GM12891 (cell line): Measurements from ENCODE around the gene POC1A.
"Not testable (repeated sequence)": the region's sequence is repeated elsewhere in the genome, so short reads cannot be mapped to it uniquely, and the experiment has no call there.

Experiments
- DNase-seq: peaks from one replicate; pipeline ENCODE4 v3.0.0; 2011; ENCODE audit warnings: low spot score; ENCODE audit not compliant: insufficient read length
- FAIRE-seq: peaks from 2 replicates; lab custom pipeline; 2011; peaks lifted over from hg19 to GRCh38; lab: Jason Lieb, UNC
- PAX5 ChIP-seq: IDR thresholded peaks from 2 replicates; pipeline ENCODE4 v1.6.1; 2011; ENCODE audit warnings: low read length, moderate library complexity, mild to moderate bottlenecking; ENCODE audit not compliant: insufficient read depth, severe bottlenecking
- POLR2A ChIP-seq: IDR thresholded peaks from 2 replicates; pipeline ENCODE4 v1.6.1; 2011; ENCODE audit warnings: low read depth, low read length, control low read depth
- POLR2AphosphoS5 ChIP-seq: IDR thresholded peaks from 2 replicates; pipeline ENCODE4 v1.6.1; 2011; ENCODE audit warnings: low read depth, low read length, control low read depth
- POU2F2 ChIP-seq: IDR thresholded peaks from 2 replicates; pipeline ENCODE4 v1.6.1; 2011; ENCODE audit warnings: low read depth, mild to moderate bottlenecking, control low read depth, low read length, moderate library complexity
- SPI1 ChIP-seq: IDR thresholded peaks from 2 replicates; pipeline ENCODE4 v1.6.1; 2011; ENCODE audit warnings: low read depth, low read length, control low read depth
- TAF1 ChIP-seq: IDR thresholded peaks from 2 replicates; pipeline ENCODE4 v1.6.1; 2011; ENCODE audit warnings: low read depth, low read length, control low read depth

POC1A gene

GRCh38 chr3:52153389-52154096 is 680 bp downstream of the POC1A start:
- FAIRE-seq (peak; percentile 5), DNase-seq (no peak)
- TF ChIP-seq PAX5 (no peak), POU2F2 (no peak), POLR2AphosphoS5 (no peak), TAF1 (no peak), POLR2A (no peak), SPI1 (no peak)

- DNase-seq, FAIRE-seq: not testable (repeated sequence)
Observed at GRCh38 chr3:52151991-52152390, 2.2 kb downstream of the POC1A start.

GRCh38 chr3:52150860-52151259 is 3.4 kb downstream of the POC1A start:
- FAIRE-seq, result no peak
- no peak for TF ChIP-seq POU2F2
- no peak for TF ChIP-seq POLR2A
- TF ChIP-seq SPI1, result no peak
- no peak for TF ChIP-seq PAX5
- no peak for TF ChIP-seq POLR2AphosphoS5
- TF ChIP-seq TAF1, result no peak
- no peak for DNase-seq

GRCh38 chr3:52150357-52150756 is 3.9 kb downstream of the POC1A start:
- no peak for DNase-seq
- FAIRE-seq, result peak; percentile 13

GRCh38 chr3:52149726-52150125 is 4.5 kb downstream of the POC1A start:
- FAIRE-seq (no peak), DNase-seq (no peak)
- TF ChIP-seq POLR2AphosphoS5 (no peak), SPI1 (no peak), POLR2A (no peak), TAF1 (no peak), POU2F2 (no peak), PAX5 (no peak)

More at GRCh38 chr3:52150357-52150756, 3.9 kb downstream of the POC1A start:
- TF ChIP-seq POLR2AphosphoS5, result no peak
- no peak for TF ChIP-seq SPI1
- no peak for TF ChIP-seq POLR2A
- TF ChIP-seq PAX5, result no peak
- TF ChIP-seq POU2F2, result no peak
- TF ChIP-seq TAF1, result no peak

GRCh38 chr3:52149021-52149420 is 5.2 kb downstream of the POC1A start:
- FAIRE-seq, result no peak
- DNase-seq, result no peak

GRCh38 chr3:52147804-52148203 is 6.4 kb downstream of the POC1A start:
- no peak for TF ChIP-seq POLR2AphosphoS5
- TF ChIP-seq POLR2A, result no peak
- no peak for TF ChIP-seq TAF1
- no peak for TF ChIP-seq POU2F2
- no peak for TF ChIP-seq PAX5
- no peak for TF ChIP-seq SPI1
- DNase-seq, result no peak
- FAIRE-seq, result no peak

More at GRCh38 chr3:52149021-52149420, 5.2 kb downstream of the POC1A start:
- TF ChIP-seq PAX5 (no peak), TAF1 (no peak), SPI1 (no peak), POLR2A (no peak), POLR2AphosphoS5 (no peak)

GRCh38 chr3:52146811-52147210 is 7.4 kb downstream of the POC1A start:
- FAIRE-seq (no peak), DNase-seq (no peak)
- no peak for TF ChIP-seq TAF1
- no peak for TF ChIP-seq POU2F2
- no peak for TF ChIP-seq POLR2AphosphoS5
- no peak for TF ChIP-seq SPI1
- TF ChIP-seq PAX5, result no peak
- TF ChIP-seq POLR2A, result no peak

- DNase-seq (no peak), FAIRE-seq (no peak)
- TF ChIP-seq SPI1 (no peak), POLR2A (no peak), POU2F2 (no peak), TAF1 (no peak), POLR2AphosphoS5 (no peak), PAX5 (no peak)
Observed at GRCh38 chr3:52146189-52146588, 8.0 kb downstream of the POC1A start.

- no peak for DNase-seq
- TF ChIP-seq PAX5 (no peak), POLR2AphosphoS5 (no peak), POLR2A (no peak), SPI1 (no peak), POU2F2 (no peak), TAF1 (no peak)
- no peak for FAIRE-seq
Observed at GRCh38 chr3:52145736-52146110, 8.5 kb downstream of the POC1A start.
